ENCODE data around the gene ANXA2R. TPM values are rescaled to one million over a fixed set of nuclear protein-coding genes. Genes with fewer than 3 reads are reported as not detected.
A peak's percentile ranks its signal among the peaks of the same experiment; 100 is the strongest.
"Not testable (repeated sequence)": the region's sequence is repeated elsewhere in the genome, so short reads cannot be mapped to it uniquely, and the experiment has no call there.

The ANXA2R gene, protein sequence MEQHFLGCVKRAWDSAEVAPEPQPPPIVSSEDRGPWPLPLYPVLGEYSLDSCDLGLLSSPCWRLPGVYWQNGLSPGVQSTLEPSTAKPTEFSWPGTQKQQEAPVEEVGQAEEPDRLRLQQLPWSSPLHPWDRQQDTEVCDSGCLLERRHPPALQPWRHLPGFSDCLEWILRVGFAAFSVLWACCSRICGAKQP
- 2.9 TPM for total RNA-seq (ENCODE audit: insufficient read depth, low replicate concordance)

DNA sequence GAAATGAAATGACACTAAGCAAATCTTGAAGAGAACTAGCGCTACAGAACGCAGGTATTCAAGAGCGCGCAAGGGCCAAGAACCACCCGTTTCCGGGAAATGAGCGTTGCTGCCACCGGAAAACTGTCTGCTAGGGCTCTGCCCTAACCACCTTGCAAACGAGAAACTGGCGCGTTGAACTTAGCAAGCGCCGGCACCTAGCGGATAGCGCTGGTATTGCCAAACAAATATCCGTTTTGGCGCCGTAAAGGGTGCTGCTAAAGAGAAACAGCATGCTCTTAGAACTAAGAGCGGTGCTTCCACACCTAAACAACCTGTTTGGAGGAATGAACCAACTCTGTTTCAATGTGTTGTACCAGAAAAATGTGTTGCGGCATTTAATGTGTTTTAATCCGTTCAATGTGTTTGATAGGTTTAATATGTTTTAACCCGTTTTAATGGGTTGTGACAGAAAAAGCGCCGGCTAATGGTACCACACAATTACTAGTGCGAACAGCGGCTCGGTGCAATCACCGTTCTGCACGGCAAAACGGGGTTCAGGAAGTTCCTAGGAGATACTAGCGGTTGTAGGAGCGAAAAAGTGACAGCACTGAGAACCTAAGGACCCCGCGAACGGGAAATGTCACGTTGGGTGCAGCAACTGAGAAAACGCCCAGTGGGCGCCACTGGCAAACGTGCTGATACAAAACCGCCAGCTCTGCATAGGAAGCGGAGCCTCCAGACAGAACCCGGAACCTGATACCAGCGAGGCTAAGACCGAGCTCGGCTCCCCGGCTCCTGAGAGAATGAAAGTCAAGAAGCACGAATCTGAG, at the start of gene ANXA2R:
Gene ANXA2R, minus strand, starts transcription at position 33 of the 812 bp plus-strand sequence. CDS start 273 bp downstream, outside the sequence.
- DNase-seq (ENCODE audit: low spot score), result peak; percentile 90

DNA sequence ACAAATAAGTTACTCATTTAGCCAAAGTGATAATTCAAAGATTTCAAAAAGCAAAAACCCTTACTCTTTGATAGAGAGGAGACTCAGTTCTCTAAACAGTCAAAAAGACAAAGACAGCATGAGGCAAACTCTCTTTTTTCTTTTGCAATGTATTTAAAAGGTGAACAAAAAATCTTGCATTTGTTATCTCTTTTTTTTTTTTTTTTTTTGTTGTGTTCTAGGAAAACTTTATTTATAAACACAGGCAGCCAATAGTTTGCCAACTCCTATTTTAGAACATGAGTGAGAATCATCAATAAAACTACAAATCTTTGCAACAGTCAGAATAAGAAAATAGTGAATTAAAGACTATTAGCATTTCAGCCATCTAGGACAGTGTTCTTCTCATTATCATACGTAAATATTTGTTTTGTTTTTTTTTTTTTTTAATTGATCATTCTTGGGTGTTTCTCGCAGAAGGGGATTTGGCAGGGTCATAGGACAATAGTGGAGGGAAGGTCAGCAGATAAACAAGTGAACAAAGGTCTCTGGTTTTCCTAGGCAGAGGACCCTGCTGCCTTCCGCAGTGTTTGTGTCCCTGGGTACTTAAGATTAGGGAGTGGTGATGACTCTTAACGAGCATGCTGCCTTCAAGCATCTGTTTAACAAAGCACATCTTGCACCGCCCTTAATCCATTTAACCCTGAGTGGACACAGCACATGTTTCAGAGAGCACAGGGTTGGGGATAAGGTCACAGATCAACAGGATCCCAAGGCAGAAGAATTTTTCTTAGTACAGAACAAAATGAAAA, 46.2 kb upstream of the ANXA2R start:
- DNase-seq (ENCODE audit: low spot score), result not testable (repeated sequence)

DNA sequence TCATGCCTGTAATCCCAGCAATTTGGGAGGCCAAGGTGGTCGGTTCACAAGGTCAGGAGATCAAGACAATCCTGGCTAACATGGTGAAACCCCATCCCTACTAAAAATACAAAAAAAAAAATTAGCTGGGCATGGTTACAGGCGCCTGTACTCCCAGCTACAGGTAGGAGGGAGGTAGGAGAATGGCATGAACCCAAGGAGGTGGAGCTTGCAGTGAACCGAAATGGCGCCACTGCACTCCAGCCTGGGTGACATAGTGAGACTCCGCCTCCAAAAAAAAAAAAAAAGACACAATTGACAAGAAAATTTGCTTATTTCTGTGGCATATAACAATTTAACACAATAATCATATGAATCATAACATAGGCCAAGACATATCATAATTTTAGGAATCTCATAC, 45.3 kb upstream of the ANXA2R start:
- no peak for DNase-seq (ENCODE audit: low spot score)

DNA sequence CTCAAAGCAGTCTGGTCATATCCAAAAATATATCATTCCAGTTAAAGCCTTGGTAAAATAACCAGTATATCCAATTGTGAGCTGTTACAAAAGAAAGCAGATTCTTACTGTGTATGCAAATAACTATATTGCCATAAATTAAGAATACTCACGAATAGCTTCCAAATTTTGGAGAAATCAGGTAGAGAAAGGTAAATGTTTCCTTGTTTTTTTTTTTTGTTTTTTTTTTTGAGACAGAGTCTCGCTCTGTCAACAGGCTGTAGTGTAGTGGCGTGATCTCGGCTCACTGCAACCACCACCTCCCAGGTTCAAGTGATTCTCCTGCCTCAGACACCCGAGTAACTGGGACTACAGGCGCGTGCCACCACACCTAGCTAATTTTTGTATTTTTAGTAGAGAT, 44.3 kb upstream of the ANXA2R start:
- DNase-seq (ENCODE audit: low spot score), result not testable (repeated sequence)

DNA sequence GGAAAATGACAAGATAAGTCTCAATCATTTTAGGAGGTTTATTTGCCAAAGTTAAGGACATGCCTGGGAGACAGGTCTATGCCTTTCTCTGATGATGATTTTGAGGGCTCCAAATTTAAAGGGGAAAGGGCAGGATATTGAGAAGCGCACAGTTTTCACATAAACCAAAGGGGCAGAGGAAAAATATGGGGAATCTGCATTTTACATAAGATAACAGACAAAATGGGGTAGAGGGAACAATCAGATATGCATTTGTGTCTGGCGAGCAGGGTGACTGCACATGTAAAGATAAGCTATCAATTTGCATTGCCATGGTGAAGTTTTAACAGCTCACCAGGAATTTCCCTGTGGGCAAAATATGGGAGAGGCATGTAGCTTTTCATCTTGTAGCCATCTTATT, 41.2 kb upstream of the ANXA2R start:
- DNase-seq (ENCODE audit: low spot score), result not testable (repeated sequence)

DNA sequence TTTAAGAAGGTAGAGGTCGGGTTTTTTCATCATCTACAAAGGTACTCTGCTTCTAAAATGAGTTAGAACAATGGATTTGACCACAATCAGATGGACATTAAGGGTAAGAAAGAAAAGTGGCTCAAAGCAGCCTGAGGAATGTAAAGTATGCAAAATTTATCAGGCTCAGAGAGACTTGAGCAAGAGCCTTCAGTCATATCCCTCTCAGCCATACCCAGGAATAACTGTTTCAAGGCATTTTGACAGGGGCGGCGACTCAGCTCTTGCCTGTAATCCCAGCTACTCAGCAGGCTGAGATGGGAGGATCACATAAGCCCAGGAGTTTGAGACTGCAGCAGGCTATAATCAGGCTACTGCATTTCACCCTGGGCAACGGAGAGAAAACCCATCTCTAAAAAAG, 38.8 kb upstream of the ANXA2R start:
- peak; percentile 79 for DNase-seq (ENCODE audit: low spot score)

DNA sequence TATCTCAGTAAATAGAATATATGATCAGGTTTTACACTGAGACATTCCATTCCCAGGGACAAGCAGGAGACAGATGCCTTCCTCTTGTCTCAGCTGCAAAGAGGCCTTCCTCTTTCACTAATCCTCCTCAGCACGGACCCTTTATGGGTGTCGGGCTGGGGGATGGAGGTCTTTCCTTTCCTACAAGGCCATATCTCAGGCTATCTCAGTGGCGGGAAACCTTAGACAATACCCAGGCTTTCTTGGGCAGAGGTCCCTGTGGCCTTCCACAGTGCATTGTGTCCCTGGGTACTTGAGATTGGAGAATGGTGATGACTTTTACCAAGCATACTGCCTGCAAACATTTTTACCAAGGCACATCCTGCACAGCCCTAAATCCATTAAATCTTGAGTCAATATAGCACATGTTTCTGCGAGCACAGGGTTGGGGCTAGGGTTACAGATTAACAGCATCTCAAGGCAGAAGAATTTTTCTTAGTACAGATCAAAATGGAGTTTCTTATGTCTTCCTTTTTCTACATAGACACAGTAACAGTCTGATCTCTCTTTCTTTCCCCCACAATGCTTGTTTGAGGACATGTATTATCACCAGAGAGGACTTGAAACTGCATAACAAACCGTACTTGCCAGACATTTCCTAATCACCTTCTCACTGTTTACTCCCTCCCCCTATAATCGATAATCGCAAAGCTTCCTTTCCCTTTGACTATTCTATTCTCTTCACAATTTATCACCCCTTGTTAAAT, 37.5 kb upstream of the ANXA2R start:
- not testable (repeated sequence) for DNase-seq (ENCODE audit: low spot score)

DNA sequence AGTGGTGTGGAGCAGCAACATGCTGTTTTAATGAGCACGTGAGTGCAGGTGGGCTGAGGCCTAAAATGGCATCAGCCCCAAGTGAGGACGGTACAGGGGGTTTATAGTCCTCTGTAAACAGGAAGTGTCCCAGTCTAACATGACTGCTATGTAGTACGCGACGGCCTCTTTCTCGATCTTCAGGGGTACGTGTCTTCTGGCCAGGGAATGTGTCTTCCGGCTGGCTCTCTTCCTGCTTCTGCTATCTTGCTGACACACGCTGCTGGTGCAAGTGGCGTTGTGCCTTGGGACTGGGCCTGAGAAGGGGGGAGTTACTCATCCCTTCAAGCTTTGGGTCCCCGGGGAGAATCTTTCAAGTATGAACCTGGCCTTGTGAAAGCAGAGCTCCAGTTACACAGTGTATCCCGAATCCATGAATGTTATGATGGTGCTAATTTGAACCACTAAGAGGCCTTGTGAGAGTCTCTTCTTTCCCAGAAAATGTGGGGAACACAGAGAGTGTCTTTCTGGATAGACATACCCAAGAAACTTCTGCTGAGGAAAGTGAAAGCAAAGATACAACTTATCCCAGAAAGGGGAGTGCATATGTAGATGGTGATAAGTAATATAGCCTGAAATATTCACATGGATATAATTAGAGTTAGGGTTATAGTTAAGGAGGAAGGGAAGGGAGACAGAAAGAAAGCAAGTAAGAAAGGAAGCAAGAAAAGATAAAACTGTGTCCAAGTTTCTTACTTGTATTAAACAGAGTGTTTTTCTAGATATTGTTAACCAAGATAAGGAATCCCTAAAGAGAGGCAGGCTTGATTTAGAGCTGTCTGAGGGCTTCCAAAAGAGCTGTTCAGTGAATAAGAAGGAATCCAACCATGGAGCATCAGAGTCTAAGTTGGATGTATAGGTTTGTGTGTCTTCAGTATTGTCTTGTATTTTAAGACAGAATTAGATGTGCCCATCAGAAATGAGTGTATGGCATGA, 35.5 kb upstream of the ANXA2R start:
- peak; percentile 18 for DNase-seq (ENCODE audit: low spot score)

DNA sequence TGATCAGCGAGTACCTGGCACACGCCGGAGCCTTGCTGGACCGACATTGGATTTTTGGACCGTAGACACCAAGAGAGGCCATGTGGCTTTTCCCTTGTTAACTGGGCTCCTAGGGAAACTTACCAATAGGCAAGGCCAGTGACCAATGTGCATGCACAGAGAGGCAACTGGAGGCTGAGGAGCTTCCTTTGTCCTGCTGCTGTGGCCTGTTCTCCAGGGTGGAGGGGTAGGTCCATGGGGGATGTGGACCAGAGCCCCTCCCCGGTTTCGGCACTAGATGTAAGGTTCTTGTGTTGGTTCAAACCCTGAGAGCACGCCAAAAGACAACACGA, 34.8 kb upstream of the ANXA2R start:
- DNase-seq (ENCODE audit: low spot score), result no peak

DNA sequence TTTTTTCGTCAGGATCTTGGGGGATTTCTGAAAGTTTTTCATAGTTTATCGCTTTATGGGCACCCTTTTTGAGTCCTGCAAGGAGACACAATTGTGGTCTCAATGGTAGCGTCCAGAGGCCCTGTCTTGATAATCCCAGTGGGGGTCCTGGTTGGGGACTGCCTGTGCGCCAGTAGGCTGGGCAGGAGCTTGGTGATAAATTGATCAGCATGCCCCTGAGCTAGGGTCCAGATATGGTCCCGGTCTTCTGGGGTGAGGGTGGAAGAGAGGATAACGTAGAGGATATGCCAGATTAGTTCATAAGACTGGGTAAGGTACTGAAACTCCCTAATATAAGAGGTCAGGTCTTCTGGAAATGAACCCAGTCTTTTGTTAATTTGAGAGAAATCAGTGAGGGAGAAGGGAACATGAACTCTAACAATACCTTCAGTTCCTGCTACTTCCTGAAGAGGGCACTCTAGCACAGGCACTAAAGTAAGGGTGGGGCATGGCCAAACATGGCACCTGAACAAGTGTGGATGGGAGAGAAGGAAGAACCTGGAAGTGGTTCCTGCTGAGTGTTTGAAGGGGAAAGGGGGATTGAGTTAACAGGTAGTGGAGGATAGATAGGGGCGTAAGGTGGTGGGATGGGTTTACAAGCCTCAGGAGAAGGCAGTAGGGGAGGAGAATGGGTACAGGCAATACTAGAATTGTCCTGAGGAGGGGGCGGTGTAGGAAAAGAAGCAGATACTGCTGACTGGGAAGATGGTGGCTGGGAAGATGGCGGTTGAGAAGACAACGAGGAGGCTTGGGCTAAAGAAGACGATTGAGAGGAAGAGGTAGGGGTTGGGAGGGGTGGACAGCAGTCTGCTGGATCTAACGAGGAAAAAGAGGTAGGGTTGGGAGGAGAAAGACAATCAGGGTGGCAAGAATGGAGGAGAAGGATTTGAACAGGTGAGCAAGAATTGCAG, 33.8 kb upstream of the ANXA2R start:
- no peak for DNase-seq (ENCODE audit: low spot score)

DNA sequence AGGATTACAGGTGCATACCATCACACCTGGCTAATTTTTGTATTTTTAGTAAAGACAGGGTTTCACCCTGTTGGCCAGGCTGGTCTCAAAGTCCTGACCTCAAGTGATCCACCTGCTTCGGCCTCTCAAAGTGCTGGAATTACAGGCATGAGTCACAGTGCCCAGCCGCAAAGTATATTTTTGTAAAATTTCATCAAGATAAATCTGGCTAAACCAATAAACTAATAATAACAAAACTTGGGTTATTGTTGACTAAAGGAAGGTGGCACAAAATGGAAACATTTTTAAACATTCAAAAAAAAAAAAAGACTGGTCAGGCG, 29.2 kb upstream of the ANXA2R start:
- DNase-seq (ENCODE audit: low spot score), result not testable (repeated sequence)

DNA sequence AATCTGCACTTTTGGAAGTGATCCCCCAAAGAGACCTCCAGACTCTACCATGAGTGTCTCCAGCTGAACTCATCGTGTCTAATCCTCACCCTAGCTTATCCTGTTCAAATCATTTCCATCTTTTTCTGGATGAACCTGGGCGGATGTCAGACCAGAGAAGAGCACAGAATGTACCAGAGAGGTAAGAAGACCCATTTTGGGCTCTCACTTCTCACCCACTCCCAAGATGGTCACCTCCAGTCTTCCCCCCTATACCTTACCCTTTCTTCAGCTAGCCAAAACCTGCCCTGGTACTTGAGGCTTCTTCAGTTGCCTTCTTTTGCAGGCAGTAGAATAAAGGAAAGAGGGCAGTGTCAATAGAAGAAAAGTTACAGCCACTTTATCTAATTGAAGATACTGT, 27.9 kb upstream of the ANXA2R start:
- DNase-seq (ENCODE audit: low spot score), result no peak

DNA sequence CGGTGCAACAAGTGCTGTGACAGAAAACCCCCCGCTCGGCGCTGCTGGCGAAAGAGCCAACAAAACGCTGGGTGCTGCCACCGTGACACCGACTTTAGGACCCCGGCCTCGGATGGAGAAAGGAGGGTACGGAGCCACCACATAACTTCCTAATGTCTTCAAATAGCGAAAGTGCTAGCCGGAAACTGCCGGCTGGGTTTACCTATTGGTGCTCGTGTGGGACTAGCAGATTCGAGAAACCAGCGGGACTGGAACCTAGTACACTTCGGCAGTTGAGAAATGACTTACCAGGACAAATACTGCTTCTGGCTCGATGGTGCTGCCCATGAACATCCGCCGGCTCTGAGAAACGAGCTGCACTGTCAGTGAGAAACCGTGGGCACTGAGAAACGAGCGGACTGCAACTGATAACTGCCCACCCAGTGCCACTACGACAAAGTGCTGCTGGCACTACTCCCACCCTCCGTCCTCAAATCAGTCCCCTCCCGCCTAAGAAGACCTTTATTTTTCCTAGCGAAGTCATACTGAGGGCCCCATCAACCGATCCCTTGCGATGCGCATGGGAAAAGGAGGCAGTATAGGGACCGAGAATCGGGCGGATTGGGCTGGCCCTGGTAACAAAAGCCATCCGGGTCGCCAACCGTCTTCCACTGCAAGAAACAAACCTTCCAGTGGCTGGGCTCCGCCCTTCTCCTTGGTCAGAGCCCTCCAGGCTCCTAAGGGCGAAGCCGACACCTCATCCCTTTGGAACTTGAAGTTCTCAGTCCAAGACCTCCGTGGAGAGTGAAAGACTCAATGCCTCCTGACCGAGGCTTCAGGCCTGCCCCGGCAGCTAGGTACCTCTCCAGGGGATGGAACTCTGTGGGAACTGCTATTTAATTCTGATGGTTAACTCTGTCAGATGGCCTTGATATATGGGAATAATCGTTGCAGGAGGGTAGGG, 27.0 kb upstream of the ANXA2R start:
- DNase-seq (ENCODE audit: low spot score), result peak; percentile 95

DNA sequence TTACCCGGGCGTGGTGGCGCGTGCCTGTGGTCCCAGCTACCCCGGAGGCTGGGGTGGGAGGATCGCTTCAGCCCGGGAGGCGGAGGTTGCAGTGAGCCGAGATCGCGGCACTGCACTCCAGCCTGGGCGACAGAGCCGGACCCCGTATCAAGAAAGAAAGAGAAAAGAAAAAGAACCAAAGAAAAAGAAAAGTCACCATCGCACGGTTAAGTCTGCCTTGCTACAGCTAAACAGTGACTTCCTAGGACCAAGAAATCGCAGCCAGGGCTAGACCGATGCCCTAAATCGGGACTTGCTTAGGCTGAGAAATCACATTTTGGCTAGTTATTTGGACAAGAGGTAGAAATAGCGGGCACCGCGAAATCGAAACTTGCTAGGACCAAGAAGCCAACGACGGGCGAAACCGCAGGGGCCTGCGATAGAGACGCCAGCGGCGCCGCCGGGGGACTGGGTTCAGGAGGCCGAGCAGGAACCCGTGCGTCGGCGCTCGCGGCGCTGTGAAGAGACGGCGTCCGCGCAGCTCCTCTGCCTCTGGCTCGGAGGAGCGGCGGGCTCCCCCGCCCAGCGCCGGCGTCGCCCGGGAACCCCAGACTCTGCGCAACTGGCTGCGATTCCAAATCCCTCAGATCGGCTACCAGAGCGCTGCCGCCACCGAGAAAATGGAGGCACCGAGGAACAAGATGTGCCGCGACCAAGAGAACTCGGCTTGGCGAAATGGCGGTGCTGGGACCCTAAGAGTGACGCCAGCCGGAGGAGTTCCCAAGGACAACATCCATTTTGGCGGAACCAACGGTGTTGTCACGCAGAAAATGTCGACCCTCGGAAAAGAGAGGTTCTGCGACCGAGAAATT, 26.1 kb upstream of the ANXA2R start:
- DNase-seq (ENCODE audit: low spot score), result peak; percentile 80

DNA sequence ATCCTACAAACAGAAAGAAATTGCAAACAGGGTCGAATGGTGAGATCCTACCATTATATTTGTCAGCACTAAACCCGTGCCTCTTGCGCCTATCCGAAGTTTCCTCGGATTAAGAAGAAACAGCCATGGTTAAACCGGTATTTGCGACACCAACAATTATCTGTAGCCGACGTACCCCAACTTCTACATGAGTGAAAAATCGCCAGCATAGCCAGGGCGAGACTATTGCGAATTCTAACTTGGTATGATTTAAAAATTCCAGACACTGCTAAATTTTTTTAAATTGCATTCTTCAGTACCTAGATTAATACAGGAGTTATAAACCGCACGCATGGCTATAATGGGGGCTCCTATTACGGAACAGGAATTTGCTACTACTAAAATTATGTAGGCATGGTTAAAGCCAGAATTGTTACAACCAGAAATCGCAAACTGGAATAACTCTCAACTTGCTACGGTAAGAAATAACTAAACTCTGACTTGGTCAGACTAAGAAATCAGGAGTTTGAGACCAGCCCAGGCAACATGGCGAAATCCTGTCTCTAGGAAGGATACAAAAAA, 25.3 kb upstream of the ANXA2R start:
- peak; percentile 45 for DNase-seq (ENCODE audit: low spot score)

DNA sequence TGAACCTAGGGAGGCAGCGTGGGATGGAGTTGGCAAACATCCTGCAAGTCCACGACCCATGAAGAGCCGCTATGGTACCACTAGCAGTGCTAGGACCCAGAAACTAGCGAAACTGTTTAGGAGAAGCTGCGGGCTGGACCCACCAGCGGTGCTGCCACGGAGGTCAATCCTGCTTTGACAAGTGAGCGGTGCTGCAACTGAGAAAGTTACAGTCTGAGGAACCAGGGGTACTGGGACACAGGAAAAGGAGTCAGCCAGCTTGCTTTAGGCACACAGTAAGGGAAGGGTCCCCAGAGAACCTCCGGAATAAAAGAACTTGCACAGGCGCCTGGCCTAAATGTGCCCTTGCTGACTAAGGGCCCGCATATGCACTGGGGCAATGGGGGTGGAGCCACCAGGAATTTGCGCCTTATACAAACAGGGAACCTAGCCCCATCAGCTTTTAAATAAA, 23.6 kb upstream of the ANXA2R start:
- DNase-seq (ENCODE audit: low spot score), result peak; percentile 19
